ENCODE results near the gene COX19.
A peak's percentile ranks its signal among the peaks of the same experiment; 100 is the strongest.

Gene COX19

GRCh38 chr7:994592-995308 lies 19.4 kb upstream of the COX19 start:
- DNase-seq (ENCODE audit: low read depth) = no peak
- H3K4me3 ChIP-seq (ENCODE audit: low read depth, low read length) = no peak overlapping the region
- TF ChIP-seq, protein P1, sequence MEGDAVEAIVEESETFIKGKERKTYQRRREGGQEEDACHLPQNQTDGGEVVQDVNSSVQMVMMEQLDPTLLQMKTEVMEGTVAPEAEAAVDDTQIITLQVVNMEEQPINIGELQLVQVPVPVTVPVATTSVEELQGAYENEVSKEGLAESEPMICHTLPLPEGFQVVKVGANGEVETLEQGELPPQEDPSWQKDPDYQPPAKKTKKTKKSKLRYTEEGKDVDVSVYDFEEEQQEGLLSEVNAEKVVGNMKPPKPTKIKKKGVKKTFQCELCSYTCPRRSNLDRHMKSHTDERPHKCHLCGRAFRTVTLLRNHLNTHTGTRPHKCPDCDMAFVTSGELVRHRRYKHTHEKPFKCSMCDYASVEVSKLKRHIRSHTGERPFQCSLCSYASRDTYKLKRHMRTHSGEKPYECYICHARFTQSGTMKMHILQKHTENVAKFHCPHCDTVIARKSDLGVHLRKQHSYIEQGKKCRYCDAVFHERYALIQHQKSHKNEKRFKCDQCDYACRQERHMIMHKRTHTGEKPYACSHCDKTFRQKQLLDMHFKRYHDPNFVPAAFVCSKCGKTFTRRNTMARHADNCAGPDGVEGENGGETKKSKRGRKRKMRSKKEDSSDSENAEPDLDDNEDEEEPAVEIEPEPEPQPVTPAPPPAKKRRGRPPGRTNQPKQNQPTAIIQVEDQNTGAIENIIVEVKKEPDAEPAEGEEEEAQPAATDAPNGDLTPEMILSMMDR (IDR thresholded peaks at IDR 0.05; ENCODE audit: low read depth, low read length, missing control alignments) = no peak
- in situ Hi-C loops (cut with HindIII; ENCODE audit: low sequenced_read_pairs) = loop anchor here (25.0 kb wide), 1 partner anchor 168 kb away; the partner anchor contains the start of gene ZFAND2A

DNA sequence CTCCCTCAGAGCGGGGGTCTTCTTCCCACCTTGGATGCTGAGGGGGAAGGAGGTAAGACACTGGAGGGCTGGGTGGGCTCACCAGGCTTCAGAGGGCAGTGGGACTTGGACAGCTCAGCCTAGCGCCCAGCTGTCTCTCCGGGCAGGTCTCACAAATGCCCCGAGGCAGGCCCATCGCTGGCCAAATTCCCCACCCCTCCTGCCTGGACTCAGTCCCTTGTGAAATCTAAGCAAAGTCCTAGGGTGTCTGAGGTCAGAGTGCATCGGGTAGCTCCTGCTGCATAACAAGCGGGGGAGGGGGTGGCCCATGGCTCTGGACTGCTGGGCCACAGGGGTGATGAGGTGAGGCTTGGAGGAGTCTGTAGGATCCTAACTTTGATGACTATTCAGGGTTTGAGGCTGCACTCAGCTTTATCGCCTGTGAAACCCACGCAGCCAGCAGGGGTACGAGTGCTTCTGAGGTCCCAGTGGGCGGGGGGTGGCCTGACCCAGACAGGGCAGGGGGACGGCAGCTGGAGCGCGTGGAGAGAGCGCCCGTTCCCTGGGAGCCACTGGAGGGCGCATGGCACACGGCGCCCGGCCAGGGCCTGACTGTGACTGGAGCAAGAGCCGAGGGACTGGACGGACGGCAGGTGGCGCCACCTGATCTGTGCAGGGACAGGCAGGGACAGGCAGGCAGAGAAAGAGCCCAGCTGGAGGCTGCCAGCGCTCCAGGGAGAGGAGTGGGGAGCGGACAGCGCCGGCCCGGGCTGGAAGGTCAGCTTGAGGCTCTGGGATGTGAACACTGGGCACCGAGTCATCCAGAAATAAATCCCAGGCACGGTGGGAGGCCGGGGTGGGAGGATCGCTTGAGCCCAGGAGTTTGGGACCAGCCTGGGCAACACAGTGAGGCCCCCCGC lies 17.6 kb upstream of the COX19 start:
- no peak overlapping the region for H3K4me3 ChIP-seq (ENCODE audit: low read depth, low read length)
- DNase-seq (ENCODE audit: low read depth) = peak; percentile 88
- TF ChIP-seq, protein P1 (IDR thresholded peaks at IDR 0.05; ENCODE audit: low read depth, low read length, missing control alignments) = peak; percentile 99
- in situ Hi-C loops (cut with HindIII; ENCODE audit: low sequenced_read_pairs) = loop anchor here (25.0 kb wide), 1 partner anchor 169 kb away; the partner anchor contains the start of gene ZFAND2A

- no peak overlapping the region for H3K4me3 ChIP-seq (ENCODE audit: low read depth, low read length)
- TF ChIP-seq, protein P1 (IDR thresholded peaks at IDR 0.05; ENCODE audit: low read depth, low read length, missing control alignments) = no peak
- DNase-seq (ENCODE audit: low read depth) = no peak
- in situ Hi-C loops (cut with HindIII; ENCODE audit: low sequenced_read_pairs) = loop anchor here (25.0 kb wide), 1 partner anchor 170 kb away; the partner anchor contains the start of gene ZFAND2A
Measured at GRCh38 chr7:991729-992656, 16.6 kb upstream of the COX19 start.

DNA sequence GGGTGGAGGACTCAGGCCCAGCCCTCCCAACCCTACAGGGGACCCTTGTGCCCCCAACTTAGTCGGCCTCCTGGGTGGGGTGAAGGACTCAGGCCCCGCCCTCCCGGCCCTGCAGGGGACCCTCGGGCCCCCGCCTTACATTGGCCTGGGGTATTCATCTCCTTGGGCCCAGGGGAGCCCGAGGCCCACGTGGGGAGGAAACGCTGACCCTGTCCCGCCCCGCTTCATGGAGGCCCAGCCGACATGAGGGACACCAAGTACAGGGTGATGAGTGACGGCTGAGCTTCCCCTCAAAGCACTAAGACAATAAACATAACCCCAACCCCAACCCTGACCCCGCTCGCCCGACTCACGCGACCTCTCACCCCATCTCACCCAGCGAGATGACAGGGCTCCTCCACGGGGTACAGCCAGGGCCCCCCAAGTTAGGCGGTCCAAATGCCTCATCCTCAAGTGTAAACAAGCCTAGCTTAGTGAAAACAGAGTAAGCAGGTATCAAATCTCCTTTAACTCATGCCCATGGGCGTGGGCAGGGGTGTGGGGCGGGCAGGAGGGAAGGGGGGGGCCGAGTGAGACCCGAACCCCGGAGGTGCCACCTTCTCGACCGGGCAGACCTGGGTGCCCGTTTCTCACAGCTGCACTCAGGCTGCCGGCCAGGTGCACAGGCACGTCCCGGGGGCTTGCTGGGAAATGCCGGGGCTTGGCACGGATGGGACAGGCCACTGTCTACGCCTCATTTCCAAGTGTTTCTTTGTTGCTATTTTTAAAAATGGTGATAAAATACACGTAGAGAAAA lies 15.8 kb upstream of the COX19 start:
- no peak overlapping the region for H3K4me3 ChIP-seq (ENCODE audit: low read depth, low read length)
- TF ChIP-seq, protein P1 (IDR thresholded peaks at IDR 0.05; ENCODE audit: low read depth, low read length, missing control alignments) = no peak
- no peak for DNase-seq (ENCODE audit: low read depth)
- in situ Hi-C loops (cut with HindIII; ENCODE audit: low sequenced_read_pairs) = loop anchor here (25.0 kb wide), 1 partner anchor 171 kb away; the partner anchor contains the start of gene ZFAND2A

- TF ChIP-seq, protein P1 (IDR thresholded peaks at IDR 0.05; ENCODE audit: low read depth, low read length, missing control alignments) = no peak
- in situ Hi-C loops (cut with HindIII; ENCODE audit: low sequenced_read_pairs) = loop anchor here (25.0 kb wide), 1 partner anchor 172 kb away; the partner anchor contains the start of gene ZFAND2A
- H3K4me3 ChIP-seq (ENCODE audit: low read depth, low read length) = no peak overlapping the region
- DNase-seq (ENCODE audit: low read depth) = no peak
Measured at GRCh38 chr7:990352-990932, 15.1 kb upstream of the COX19 start.
